H1 (cell line): ENCODE data around the gene HOXD12. TPM values are rescaled to one million over a fixed set of nuclear protein-coding genes. Genes with fewer than 3 reads are reported as not detected.

Source experiments
- CHD2 ChIP-seq: IDR thresholded peaks from 2 replicates; pipeline ENCODE4 v1.6.1; 2012; ENCODE audit warnings: low read length, improper control_type of control experiment
- EZH2 ChIP-seq: fragments of 200-600 bp; sonication (generic); IDR thresholded peaks from 2 replicates; pipeline ENCODE4 v1.7.1; 2012; ENCODE audit warnings: low read depth, mild to moderate bottlenecking, moderate library complexity, low read length, inconsistent platforms; ENCODE audit not compliant: severe bottlenecking
- MAFK ChIP-seq: IDR thresholded peaks from 2 replicates; pipeline ENCODE4 v1.6.1; 2012; ENCODE audit warnings: low read depth, mild to moderate bottlenecking, improper control_type of control experiment, low read length
- RFX5 ChIP-seq: IDR thresholded peaks from 2 replicates; pipeline ENCODE4 v1.6.1; 2011; ENCODE audit warnings: low read depth, low read length, improper control_type of control experiment, borderline replicate concordance
- SAP30 ChIP-seq: fragments of 300-600 bp; sonication (generic); IDR thresholded peaks from 2 replicates; pipeline ENCODE4 v1.7.1; 2012; ENCODE audit warnings: low read length, moderate library complexity, mild to moderate bottlenecking, inconsistent platforms; ENCODE audit not compliant: insufficient read depth, insufficient replicate concordance
- SP1 ChIP-seq: IDR thresholded peaks from 2 replicates; pipeline ENCODE4 v1.6.1; 2011; ENCODE audit warnings: low read depth, low read length
- SUZ12 ChIP-seq: fragments of 200-600 bp; sonication (generic); IDR thresholded peaks from 2 replicates; pipeline ENCODE4 v1.6.1; 2012; ENCODE audit warnings: mild to moderate bottlenecking, inconsistent platforms, low read length, moderate library complexity, mixed read lengths
- polyA plus RNA-seq, 7 experiments: library from polyadenylated mRNA; depleted of rRNA in 3 of 7; stranded (reverse) in 5 of 7; unstranded in 2 of 7; fragments of >200 nt in 5 of 7; fragments of 200-250 nt in 2 of 7; gene quantifications; 1 replicate in 5 of 7; 2 replicates in 1 of 7; 4 replicates in 1 of 7; pipeline versions ENCODE4 v1.2.1 to v1.2.3, GENCODE V29; 2011 to 2013; ENCODE audit warnings: missing spikeins in 2 of 7, mixed read lengths in 2 of 7
- total RNA-seq: library from RNA; stranded (reverse); fragmentation: NEBNext Ultra II Directional; extraction: Animal tissue kit (Norgen Biotek cat#: 25700); gene quantifications from 2 replicates; pipeline ENCODE4 v1.2.1, GENCODE V29; 2021
- TF ChIP-seq, protein P1 (sequence below): fragments of 300-600 bp; sonication (generic); IDR thresholded peaks from 2 replicates; pipeline ENCODE4 v1.7.1; 2012; ENCODE audit warnings: low read length, moderate library complexity, mild to moderate bottlenecking, inconsistent platforms; ENCODE audit not compliant: insufficient replicate concordance
- TF ChIP-seq, protein P2 (sequence below): IDR thresholded peaks from 2 replicates; pipeline ENCODE4 v1.6.1; 2011; ENCODE audit warnings: low read length, improper control_type of control experiment

Gene HOXD12
- total and polyA plus RNA-seq, 2 of the 8 experiments (the other 6 are each of a cell fraction or from before 2014, with no cell fraction given), result not detected

GRCh38 chr2:176128982-176129796 lies 29.6 kb downstream of the HOXD12 start, which contains the start of gene HOXD8 (continued):
- TF ChIP-seq, protein P1, sequence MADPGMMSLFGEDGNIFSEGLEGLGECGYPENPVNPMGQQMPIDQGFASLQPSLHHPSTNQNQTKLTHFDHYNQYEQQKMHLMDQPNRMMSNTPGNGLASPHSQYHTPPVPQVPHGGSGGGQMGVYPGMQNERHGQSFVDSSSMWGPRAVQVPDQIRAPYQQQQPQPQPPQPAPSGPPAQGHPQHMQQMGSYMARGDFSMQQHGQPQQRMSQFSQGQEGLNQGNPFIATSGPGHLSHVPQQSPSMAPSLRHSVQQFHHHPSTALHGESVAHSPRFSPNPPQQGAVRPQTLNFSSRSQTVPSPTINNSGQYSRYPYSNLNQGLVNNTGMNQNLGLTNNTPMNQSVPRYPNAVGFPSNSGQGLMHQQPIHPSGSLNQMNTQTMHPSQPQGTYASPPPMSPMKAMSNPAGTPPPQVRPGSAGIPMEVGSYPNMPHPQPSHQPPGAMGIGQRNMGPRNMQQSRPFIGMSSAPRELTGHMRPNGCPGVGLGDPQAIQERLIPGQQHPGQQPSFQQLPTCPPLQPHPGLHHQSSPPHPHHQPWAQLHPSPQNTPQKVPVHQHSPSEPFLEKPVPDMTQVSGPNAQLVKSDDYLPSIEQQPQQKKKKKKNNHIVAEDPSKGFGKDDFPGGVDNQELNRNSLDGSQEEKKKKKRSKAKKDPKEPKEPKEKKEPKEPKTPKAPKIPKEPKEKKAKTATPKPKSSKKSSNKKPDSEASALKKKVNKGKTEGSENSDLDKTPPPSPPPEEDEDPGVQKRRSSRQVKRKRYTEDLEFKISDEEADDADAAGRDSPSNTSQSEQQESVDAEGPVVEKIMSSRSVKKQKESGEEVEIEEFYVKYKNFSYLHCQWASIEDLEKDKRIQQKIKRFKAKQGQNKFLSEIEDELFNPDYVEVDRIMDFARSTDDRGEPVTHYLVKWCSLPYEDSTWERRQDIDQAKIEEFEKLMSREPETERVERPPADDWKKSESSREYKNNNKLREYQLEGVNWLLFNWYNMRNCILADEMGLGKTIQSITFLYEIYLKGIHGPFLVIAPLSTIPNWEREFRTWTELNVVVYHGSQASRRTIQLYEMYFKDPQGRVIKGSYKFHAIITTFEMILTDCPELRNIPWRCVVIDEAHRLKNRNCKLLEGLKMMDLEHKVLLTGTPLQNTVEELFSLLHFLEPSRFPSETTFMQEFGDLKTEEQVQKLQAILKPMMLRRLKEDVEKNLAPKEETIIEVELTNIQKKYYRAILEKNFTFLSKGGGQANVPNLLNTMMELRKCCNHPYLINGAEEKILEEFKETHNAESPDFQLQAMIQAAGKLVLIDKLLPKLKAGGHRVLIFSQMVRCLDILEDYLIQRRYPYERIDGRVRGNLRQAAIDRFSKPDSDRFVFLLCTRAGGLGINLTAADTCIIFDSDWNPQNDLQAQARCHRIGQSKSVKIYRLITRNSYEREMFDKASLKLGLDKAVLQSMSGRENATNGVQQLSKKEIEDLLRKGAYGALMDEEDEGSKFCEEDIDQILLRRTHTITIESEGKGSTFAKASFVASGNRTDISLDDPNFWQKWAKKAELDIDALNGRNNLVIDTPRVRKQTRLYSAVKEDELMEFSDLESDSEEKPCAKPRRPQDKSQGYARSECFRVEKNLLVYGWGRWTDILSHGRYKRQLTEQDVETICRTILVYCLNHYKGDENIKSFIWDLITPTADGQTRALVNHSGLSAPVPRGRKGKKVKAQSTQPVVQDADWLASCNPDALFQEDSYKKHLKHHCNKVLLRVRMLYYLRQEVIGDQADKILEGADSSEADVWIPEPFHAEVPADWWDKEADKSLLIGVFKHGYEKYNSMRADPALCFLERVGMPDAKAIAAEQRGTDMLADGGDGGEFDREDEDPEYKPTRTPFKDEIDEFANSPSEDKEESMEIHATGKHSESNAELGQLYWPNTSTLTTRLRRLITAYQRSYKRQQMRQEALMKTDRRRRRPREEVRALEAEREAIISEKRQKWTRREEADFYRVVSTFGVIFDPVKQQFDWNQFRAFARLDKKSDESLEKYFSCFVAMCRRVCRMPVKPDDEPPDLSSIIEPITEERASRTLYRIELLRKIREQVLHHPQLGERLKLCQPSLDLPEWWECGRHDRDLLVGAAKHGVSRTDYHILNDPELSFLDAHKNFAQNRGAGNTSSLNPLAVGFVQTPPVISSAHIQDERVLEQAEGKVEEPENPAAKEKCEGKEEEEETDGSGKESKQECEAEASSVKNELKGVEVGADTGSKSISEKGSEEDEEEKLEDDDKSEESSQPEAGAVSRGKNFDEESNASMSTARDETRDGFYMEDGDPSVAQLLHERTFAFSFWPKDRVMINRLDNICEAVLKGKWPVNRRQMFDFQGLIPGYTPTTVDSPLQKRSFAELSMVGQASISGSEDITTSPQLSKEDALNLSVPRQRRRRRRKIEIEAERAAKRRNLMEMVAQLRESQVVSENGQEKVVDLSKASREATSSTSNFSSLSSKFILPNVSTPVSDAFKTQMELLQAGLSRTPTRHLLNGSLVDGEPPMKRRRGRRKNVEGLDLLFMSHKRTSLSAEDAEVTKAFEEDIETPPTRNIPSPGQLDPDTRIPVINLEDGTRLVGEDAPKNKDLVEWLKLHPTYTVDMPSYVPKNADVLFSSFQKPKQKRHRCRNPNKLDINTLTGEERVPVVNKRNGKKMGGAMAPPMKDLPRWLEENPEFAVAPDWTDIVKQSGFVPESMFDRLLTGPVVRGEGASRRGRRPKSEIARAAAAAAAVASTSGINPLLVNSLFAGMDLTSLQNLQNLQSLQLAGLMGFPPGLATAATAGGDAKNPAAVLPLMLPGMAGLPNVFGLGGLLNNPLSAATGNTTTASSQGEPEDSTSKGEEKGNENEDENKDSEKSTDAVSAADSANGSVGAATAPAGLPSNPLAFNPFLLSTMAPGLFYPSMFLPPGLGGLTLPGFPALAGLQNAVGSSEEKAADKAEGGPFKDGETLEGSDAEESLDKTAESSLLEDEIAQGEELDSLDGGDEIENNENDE, result no peak
- TF ChIP-seq EZH2 (peak; percentile 83), CHD2 (peak; percentile 88), SUZ12 (peak; percentile 92), MAFK (no peak), RFX5 (no peak), SP1 (no peak), SAP30 (no peak)
- TF ChIP-seq, protein P2, sequence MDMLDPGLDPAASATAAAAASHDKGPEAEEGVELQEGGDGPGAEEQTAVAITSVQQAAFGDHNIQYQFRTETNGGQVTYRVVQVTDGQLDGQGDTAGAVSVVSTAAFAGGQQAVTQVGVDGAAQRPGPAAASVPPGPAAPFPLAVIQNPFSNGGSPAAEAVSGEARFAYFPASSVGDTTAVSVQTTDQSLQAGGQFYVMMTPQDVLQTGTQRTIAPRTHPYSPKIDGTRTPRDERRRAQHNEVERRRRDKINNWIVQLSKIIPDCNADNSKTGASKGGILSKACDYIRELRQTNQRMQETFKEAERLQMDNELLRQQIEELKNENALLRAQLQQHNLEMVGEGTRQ, result no peak
